Measurements from ENCODE around the gene PTGIR. TPM values are rescaled to one million over a fixed set of nuclear protein-coding genes. Genes with fewer than 3 reads are reported as not detected.
"Not testable (repeated sequence)": the region's sequence is repeated elsewhere in the genome, so short reads cannot be mapped to it uniquely, and the experiment has no call there.

PTGIR gene
- total RNA-seq, 2 donors from 2014 or later, result 0.70 to 12.5 TPM

DNA sequence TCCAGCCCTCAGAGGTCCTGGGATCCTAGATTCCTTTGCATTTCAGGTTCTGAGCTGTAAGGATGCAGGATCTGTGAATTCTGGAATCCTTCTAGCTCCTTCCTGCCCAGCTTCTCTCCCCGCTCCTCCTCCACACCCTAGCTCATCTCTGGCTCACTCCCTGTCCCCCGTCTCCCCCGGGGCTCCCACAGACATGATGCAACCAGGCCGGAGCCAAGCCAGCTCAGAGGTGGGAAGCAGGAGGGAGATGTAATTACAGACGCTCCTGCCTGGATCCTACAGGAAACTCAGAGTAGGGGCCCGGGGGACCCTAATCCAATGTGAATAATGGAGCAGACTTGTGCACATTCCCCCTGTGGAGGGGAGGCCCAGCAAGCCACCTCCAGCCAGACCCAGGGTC lies 6.6 kb upstream of the PTGIR start:
- H3K36me3 Mint-ChIP-seq (ENCODE audit: low read depth), result no peaks in the 10 kb centered on the region
- no peak overlapping the region for H3K27ac Mint-ChIP-seq
- no peak for DNase-seq
- peaks cover 18% of the 10 kb centered on the region for H3K4me1 Mint-ChIP-seq
- H3K27me3 Mint-ChIP-seq, result no peaks in the 10 kb centered on the region
- no peaks in the 10 kb centered on the region for H3K9me3 ChIP-seq (ENCODE audit: control insufficient read depth, low read length, poor library complexity, severe bottlenecking)
- no peak for ATAC-seq
- no peak overlapping the region for H3K4me3 Mint-ChIP-seq

DNA sequence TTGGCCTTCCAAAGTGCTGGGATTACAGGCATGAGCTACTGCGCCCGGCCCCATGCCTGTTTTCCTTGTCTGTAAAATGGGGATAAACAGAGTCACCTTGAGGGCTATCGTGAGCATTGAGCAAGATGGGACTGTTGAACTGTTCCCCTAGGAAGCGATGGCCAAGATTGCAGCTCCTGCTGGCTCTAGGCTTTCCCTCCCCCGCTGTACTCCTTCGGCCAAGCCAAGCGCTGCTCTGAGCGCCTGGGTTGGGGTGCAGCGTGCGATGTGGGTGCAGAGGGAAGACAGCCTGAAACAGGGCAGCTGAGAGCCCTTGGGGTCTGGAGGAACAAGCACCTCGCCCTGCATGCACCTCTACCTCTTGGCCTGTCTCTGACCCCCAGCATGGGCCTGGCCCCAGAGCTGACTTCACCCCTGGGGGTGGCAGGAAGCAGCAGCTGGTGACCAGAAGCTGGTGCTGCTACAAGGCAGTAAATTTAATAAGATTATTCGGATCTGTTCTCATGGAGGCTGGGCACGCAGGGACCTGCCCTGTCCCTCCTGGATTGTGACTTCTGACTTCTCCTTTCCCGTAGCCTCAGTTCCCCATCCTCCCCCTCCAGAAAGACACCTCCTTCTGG lies 5.8 kb upstream of the PTGIR start:
- peak overlapping the region; percentile 32 for H3K27ac Mint-ChIP-seq
- H3K4me1 Mint-ChIP-seq, result peaks cover 16% of the 10 kb centered on the region
- H3K9me3 ChIP-seq (ENCODE audit: control insufficient read depth, low read length, poor library complexity, severe bottlenecking), result no peaks in the 10 kb centered on the region
- H3K27me3 Mint-ChIP-seq, result no peaks in the 10 kb centered on the region
- H3K4me3 Mint-ChIP-seq, result no peak overlapping the region
- DNase-seq (no peak), ATAC-seq (no peak)
- H3K36me3 Mint-ChIP-seq (ENCODE audit: low read depth), result no peaks in the 10 kb centered on the region

DNA sequence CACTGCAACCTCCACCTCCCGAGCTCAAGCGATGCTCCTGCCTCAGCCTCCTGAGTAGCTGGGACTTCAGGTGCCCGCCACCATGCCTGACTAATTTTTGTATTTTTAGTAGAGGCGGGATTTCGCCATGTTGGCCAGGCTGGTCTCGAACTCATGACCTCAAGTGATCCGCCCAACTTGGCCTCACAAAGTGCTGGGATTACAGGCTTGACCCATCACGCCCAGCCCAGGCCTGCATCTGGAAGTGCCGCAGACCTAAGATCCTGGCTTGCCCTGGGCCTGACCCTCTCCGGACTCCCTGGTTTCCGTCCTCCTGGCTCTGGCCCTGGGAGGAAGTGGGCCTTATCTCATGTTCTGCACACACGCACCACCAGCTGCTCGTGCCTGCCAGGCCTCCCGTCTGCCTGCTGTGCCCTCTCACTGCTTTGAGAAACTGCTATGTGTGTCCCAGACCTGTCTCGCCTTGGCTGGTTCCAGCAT lies 4.7 kb upstream of the PTGIR start:
- H3K9me3 ChIP-seq (ENCODE audit: control insufficient read depth, low read length, poor library complexity, severe bottlenecking), result no peaks in the 10 kb centered on the region
- no peak for ATAC-seq
- no peaks in the 10 kb centered on the region for H3K27me3 Mint-ChIP-seq
- no peaks in the 10 kb centered on the region for H3K36me3 Mint-ChIP-seq (ENCODE audit: low read depth)
- no peak for DNase-seq
- H3K4me1 Mint-ChIP-seq, result peaks cover 18% of the 10 kb centered on the region
- no peak overlapping the region for H3K4me3 Mint-ChIP-seq
- no peak overlapping the region for H3K27ac Mint-ChIP-seq

DNA sequence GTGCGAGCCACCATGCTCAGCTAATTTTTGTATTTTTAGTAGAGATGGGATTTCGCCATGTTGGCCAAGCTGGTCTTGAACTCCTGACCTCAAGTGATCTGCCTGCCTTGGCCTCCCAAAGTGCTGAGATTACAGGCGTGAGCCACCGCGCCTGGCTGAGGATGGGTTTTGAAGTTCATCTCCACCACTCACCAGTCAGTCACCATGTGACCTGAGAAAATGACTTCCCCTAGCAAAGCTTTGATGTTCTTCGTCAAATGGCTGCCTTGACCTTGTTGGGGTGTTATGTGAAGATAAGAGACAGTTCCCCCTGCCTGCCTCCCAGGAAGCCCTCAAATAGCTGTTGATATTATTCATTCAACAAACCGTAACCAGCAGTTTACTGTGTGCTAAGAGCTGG lies 4.1 kb upstream of the PTGIR start:
- not testable (repeated sequence) for H3K27me3 Mint-ChIP-seq; H3K27ac Mint-ChIP-seq; ATAC-seq; H3K36me3 Mint-ChIP-seq (ENCODE audit: low read depth); DNase-seq; H3K4me3 Mint-ChIP-seq; H3K9me3 ChIP-seq (ENCODE audit: control insufficient read depth, low read length, poor library complexity, severe bottlenecking)
- peaks cover 21% of the 10 kb centered on the region for H3K4me1 Mint-ChIP-seq

DNA sequence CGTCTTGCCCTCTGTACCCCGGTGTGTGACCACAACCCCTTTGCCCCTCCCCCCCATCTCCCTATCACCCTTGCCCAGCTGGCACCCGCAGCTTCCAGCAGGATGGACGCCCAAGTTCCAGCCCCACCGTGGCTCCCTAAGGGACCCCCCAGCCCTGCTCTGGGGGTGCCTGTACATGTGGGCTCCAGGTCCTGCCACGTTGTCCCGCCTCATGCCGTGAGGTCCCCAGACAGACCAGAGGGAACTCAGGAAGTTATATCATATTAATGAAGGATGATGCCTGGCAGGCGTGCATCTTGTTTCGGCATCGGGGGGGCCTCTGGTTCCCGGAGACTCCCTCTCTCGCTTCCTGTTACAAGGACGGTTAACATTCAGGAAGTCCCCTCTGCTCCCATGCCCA lies 1.6 kb upstream of the PTGIR start:
- ATAC-seq, result no peak
- Mint-ChIP-seq H3K27ac (no peak overlapping the region), H3K36me3 (ENCODE audit: low read depth) (no peaks in the 10 kb centered on the region), H3K4me1 (peaks cover 18% of the 10 kb centered on the region), H3K4me3 (peak overlapping the region; percentile 41), H3K27me3 (no peaks in the 10 kb centered on the region)
- DNase-seq, result no peak
- no peaks in the 10 kb centered on the region for H3K9me3 ChIP-seq (ENCODE audit: control insufficient read depth, low read length, poor library complexity, severe bottlenecking)

DNA sequence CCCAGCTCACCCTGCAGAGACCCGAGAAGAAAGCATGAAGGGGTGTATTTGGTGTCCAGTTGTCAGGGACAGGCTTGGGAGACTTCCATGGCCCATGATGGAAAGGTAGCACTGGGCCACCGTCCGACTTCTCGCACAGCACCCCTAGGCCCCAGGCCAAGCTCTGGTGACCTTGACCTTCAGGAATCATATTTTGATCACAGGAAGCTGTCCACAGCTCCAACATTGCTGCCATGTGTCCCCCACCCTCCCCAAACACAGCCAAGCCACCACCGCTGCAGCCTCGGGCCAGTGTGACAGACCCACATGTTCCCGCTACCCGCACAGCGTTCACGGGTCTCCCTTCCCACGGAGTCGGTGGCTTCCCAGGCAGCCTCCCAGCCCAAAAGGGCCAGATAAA lies 842 bp upstream of the PTGIR start:
- H3K4me3 Mint-ChIP-seq, result no peak overlapping the region

DNA sequence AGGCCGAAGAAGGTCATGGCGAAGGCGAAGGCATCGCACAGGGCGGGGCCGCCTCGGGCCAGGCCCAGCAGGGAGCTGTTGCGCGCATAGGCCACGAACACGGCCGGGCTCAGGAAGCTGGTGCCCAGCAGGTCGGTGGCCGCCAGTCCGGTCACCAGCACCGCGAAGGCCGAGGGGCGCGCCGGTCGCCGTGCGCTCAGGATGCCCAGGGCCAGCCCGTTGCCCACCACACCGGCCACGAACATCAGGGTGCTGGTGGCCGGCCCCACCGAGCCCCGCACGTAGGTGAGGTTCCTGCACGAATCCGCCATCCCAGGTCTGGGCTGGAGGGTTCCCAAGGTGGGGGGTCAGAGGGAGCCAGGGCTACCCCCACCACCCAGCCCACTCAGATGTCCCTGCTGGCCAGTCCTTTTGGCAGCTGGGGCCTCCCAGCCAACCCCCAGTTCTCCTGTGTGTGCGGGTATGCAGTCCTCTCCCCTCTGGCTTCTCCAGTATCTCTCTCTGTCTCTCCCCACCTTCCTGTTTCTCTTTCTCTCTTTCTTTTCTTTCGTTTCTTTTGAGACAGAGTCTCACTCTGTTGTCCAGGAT lies 880 bp downstream of the PTGIR start:
- DNase-seq, result no peak
- H3K9me3 ChIP-seq (ENCODE audit: control insufficient read depth, low read length, poor library complexity, severe bottlenecking), result no peaks in the 10 kb centered on the region
- no peak overlapping the region for H3K4me3 Mint-ChIP-seq
- no peak overlapping the region for H3K27ac Mint-ChIP-seq
- H3K4me1 Mint-ChIP-seq, result peaks cover 28% of the 10 kb centered on the region
- no peaks in the 10 kb centered on the region for H3K27me3 Mint-ChIP-seq
- H3K36me3 Mint-ChIP-seq (ENCODE audit: low read depth), result no peaks in the 10 kb centered on the region
- ATAC-seq, result no peak

More for the DNA sequence above, 842 bp upstream of the PTGIR start:
- no peak for ATAC-seq
- Mint-ChIP-seq H3K27ac (no peak overlapping the region), H3K36me3 (ENCODE audit: low read depth) (no peaks in the 10 kb centered on the region), H3K4me1 (peaks cover 18% of the 10 kb centered on the region), H3K27me3 (no peaks in the 10 kb centered on the region)
- no peaks in the 10 kb centered on the region for H3K9me3 ChIP-seq (ENCODE audit: control insufficient read depth, low read length, poor library complexity, severe bottlenecking)
- no peak for DNase-seq

DNA sequence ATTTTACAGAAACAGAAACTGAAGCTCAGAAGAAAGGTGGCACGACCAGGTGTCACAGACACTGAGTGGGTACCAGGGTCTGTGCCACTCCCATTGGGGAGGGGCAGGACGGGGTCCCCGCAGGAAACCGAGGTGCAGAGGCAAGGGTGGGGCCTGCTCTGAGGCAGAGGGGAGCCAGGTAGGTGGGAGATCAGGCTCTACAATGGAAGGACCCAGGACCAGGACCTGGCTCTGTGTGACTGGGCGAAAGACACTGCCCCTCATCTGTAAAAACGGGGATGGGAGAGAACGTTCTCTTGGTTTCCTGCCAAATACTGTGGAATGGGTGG lies 2.8 kb downstream of the PTGIR start:
- Mint-ChIP-seq H3K27ac (no peak overlapping the region), H3K4me1 (peaks cover 28% of the 10 kb centered on the region), H3K36me3 (ENCODE audit: low read depth) (no peaks in the 10 kb centered on the region), H3K27me3 (no peaks in the 10 kb centered on the region), H3K4me3 (no peak overlapping the region)
- DNase-seq, result no peak
- H3K9me3 ChIP-seq (ENCODE audit: control insufficient read depth, low read length, poor library complexity, severe bottlenecking), result no peaks in the 10 kb centered on the region
- no peak for ATAC-seq

DNA sequence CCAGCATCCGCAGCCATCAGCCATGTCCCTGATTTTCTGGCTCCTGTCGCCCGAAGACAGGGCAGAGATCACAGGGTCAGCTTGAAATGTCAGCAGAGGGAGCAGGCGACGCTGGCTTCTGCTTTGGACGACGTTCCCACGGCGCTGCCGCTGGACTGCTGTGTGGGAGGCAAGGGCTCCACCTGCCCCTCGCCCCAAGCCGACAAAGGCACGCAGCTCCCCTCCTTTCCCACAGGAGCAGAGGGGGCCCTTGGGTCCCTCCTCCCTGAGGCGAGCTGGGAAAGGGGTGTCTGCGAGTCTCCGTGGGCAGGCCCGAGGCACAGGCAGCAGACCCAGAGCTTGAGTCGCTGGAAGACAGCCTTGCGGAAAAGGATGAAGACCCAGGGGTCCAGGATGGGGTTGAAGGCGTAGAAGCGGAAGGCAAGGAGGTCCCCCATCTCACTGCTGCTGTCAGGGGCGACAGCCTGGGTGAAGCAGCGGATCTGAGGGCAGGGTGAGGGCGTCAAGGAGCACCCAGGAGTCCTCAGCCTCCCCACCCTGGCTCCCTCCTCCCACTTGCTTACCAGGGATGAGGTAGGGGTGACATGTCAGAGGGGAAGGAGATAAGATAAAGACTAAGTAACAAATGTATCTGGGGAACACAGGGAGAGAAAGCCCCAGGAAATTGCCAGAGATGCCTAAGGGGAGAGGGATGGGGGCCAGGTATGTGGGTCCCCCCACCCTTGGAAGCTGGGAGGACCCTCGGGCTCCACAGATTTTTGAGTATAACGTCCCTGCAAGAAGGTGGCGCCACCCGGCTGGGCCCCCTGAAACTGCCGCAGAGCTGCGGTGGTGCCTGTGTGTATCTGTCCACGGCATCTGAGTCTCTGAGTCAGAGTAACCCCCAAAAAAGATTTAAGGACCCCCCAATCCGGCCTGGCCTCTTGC lies 3.4 kb downstream of the PTGIR start:
- H3K27ac Mint-ChIP-seq, result no peak overlapping the region
- DNase-seq (no peak), ATAC-seq (no peak)
- peaks cover 5% of the 10 kb centered on the region for H3K27me3 Mint-ChIP-seq
- peaks cover 3% of the 10 kb centered on the region for H3K36me3 Mint-ChIP-seq (ENCODE audit: low read depth)
- H3K4me1 Mint-ChIP-seq, result peaks cover 31% of the 10 kb centered on the region
- no peaks in the 10 kb centered on the region for H3K9me3 ChIP-seq (ENCODE audit: control insufficient read depth, low read length, poor library complexity, severe bottlenecking)
- H3K4me3 Mint-ChIP-seq, result peak overlapping the region; percentile 59

DNA sequence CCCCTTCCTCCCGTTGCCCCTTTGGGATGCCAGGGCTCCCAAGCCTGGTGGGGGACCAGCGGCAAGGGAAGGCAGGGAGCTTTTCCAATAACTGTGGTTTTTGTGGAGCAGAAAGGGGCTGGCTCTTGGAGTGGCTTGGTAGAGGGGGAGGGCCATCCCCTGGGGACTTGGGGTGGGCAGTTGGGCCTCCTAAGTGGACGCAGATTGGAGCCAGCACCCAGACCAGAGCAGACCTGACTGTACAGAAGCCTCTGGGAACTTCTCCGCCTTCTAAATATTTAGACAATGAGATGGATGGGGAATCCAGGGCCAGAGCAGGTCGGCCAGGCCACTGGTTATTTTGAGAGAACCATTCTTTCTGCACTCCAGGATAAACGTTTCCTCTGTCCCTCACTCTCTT lies 4.2 kb downstream of the PTGIR start:
- ATAC-seq (no peak), DNase-seq (no peak)
- no peaks in the 10 kb centered on the region for H3K9me3 ChIP-seq (ENCODE audit: control insufficient read depth, low read length, poor library complexity, severe bottlenecking)
- H3K27me3 Mint-ChIP-seq, result peaks cover 5% of the 10 kb centered on the region
- H3K4me3 Mint-ChIP-seq, result no peak overlapping the region
- peaks cover 35% of the 10 kb centered on the region for H3K4me1 Mint-ChIP-seq
- no peak overlapping the region for H3K27ac Mint-ChIP-seq
- H3K36me3 Mint-ChIP-seq (ENCODE audit: low read depth), result peaks cover 3% of the 10 kb centered on the region

DNA sequence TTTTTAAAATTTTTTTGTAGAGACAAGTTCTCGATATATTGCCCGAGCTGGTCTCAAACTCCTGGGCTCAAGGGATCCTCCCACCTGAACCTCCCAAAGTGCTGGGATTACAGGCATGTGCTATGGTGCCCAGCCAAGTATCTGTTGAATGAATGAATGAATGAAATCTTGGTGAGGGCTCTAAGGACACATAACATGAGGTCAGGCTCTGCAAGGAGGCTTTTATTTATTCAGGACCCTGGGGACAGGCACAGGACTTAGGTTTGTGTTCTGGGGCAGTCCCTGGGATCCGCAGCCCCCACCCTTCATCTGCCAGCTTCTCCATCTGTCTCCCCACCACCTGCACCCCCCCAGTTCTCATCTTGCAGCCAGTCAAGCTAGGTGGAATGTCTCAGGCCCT lies 4.6 kb downstream of the PTGIR start:
- H3K27me3 Mint-ChIP-seq, result peaks cover 5% of the 10 kb centered on the region

DNA sequence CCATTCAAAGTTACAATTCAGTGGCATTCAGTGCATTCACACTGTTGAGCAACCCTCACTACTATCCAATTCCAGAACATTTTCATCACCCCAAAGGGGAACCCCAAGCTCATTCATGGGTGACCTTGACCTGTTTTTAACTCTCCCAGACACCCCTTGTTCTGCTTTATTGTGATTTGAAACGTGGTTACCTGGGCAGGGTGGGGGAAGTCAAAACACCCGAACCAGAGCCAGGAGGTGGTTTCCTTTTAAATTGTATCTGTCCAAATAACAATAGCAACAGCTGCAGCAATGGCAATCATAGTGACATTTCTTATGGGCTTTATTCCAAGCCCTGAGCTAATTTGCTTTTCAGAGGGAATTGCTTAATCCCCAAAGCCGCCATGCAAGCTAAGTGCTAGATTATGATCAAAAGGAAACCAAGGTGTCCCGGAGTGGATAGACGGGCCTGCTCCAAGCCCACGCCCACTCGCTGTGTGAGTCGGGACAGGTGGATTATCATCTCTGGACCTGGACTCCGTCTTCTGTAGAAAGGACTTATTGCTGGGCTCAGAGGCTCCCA lies 6.1 kb downstream of the PTGIR start:
- Mint-ChIP-seq H3K4me3 (peak overlapping the region; percentile 7), H3K4me1 (peaks cover 32% of the 10 kb centered on the region), H3K27me3 (peaks cover 5% of the 10 kb centered on the region), H3K36me3 (ENCODE audit: low read depth) (peaks cover 3% of the 10 kb centered on the region), H3K27ac (peak overlapping the region; percentile 89)
- H3K9me3 ChIP-seq (ENCODE audit: control insufficient read depth, low read length, poor library complexity, severe bottlenecking), result no peaks in the 10 kb centered on the region
- no peak for DNase-seq
- peak; percentile 69 for ATAC-seq

More for the DNA sequence above, 4.6 kb downstream of the PTGIR start:
- Mint-ChIP-seq H3K27ac (peak overlapping the region; percentile 89), H3K36me3 (ENCODE audit: low read depth) (peaks cover 3% of the 10 kb centered on the region), H3K4me3 (no peak overlapping the region), H3K4me1 (peaks cover 34% of the 10 kb centered on the region)
- DNase-seq (no peak), ATAC-seq (no peak)
- no peaks in the 10 kb centered on the region for H3K9me3 ChIP-seq (ENCODE audit: control insufficient read depth, low read length, poor library complexity, severe bottlenecking)

DNA sequence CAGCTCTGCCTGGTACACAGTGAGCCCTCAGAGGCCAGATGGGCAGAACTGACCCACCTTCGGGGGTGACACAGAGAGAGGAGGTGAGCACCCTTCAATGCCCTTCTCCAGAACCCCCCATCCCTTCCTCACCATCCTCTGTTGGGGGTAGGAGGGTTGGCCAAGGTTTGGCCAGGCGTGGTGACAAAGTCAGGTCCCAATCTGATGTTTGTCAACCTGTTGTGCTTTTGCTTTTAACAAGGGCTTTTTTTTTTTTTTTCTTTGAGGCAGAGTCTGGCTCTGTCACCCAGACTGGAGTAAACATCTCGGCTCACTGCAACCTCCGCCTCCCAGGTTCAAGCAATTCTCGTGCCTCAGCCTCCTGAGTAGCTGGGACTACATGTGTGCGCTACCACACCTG lies 7.3 kb downstream of the PTGIR start:
- no peak overlapping the region for H3K27ac Mint-ChIP-seq
- H3K9me3 ChIP-seq (ENCODE audit: control insufficient read depth, low read length, poor library complexity, severe bottlenecking), result no peaks in the 10 kb centered on the region
- no peak for ATAC-seq
- DNase-seq, result no peak
- H3K27me3 Mint-ChIP-seq, result peaks cover 5% of the 10 kb centered on the region
- peaks cover 32% of the 10 kb centered on the region for H3K4me1 Mint-ChIP-seq
- H3K36me3 Mint-ChIP-seq (ENCODE audit: low read depth), result peaks cover 3% of the 10 kb centered on the region
- no peak overlapping the region for H3K4me3 Mint-ChIP-seq
